DMS53 treated with DMSO at 0.1 percent for 48 hours (cell line): ENCODE results near the gene BFSP2.
"Not testable (repeated sequence)": the region's sequence is repeated elsewhere in the genome, so short reads cannot be mapped to it uniquely, and the experiment has no call there.

ENCODE experiments used
- DNase-seq: peaks from one replicate; lab custom pipeline; 2025; ENCODE audit not compliant: unreplicated experiment; lab: John Stamatoyannopoulos, UW

Gene BFSP2

GRCh38 chr3:133477487-133477886, 77.6 kb downstream of the BFSP2 start:
- DNase-seq, result no peak

DNA sequence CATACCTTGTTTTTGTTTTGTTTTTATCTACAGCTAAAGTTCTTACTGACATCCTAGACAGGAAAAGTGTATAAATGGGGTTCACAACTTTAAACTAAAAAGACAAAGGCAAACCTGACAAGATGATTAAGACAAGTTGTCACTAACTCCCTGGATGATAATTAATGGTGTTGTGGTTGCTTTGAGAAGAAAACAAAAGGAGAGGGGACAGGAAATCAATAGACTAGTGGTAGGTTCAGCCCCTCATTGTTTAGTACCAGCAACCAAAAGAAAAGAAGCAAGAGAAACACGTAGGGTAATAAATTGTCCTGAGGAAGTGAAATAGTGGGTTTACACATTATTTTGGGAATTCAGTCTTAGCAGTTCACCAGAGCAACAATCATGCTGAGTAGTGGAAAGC, 78.8 kb downstream of the BFSP2 start:
- no peak for DNase-seq

DNA sequence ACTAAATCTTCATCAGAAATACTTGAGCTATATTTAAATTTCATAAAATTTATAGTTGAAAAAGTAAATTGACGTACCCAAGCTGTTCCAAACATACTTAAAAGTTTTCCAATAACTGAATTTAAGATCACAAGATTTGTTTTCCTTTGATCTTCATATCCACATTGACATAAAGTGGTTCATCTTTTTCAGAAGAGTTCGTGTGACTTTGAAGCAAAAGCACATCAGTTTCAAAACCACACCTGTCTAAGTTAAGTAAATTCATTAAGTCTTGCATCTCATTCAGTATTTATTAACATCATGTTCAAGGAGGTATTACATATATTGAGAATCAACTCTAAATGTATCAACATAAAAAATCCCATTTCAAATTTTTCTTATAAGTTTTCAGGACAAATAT, 79.5 kb downstream of the BFSP2 start:
- DNase-seq, result no peak

DNA sequence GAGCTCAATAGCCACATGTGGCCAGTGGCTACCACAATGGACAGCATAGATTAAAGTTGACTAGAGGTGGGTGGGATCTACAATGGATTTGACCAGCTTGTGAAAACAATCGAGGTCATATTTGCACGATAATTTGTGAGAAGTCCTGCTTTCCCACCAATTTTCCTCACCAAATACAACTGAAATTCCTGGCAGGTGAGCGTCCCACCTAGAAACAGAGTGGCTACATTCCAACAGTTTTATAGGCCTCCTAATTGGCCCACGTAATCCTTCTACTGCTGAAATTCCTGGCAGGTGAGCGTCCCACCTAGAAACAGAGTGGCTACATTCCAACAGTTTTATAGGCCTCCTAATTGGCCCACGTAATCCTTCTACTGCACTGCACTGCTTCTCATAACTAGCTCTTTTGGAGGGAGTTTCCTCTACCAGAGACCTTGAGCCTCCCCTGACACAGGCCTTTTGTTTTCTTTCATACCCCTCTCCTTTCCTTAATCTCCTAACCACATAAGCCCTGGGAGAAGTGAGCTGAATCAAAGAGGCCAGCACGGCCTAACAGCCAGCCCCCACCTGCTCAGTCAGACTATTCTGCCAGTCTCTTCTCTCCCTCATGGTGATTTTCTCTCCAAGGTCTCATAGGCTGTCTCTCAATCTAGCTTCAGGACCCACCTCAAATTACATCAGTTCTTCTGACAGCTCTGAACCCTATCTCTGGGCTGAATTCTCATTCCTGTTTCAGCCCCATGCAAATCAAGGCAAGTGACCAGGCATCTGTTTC, 80.2 kb downstream of the BFSP2 start:
- DNase-seq, result no peak

DNA sequence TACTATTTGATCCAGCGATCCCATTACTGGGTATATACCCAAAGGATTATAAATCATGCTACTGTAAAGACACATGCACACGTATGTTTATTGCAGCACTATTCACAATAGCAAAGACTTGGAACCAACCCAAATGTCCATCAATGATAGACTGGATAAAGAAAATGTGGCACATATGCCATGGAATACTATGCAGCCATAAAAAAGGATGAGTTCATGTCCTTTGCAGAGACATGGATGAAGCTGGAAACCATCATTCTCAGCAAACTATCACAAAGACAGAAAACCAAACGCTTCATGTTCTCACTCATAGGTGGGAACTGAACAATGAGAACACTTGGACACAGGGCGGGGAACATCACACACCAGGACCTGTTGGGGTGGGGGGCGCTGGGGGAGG, 82.6 kb downstream of the BFSP2 start:
- DNase-seq, result not testable (repeated sequence)

DNA sequence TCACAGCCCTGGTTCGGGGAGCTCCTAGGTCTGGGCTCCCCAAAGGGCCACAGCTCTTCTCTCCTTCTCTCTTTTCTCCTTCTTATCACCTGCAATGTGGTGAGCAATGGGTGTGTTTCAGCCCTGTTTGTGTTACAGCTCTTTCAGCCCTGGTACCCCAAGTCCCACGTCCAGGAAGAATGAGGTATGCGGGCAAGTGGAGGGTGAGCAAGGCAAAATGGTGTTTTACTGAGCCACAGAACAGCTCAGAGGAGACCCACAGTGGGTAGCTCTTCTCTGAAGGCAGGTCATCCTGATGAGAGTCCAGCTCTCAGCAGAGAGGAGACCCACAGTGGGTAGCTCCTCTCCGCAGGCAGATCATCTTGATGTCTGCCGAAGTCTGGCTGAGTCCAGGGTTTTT, 86.8 kb downstream of the BFSP2 start:
- DNase-seq, result no peak

GRCh38 chr3:133487204-133487603, 87.3 kb downstream of the BFSP2 start:
- DNase-seq, result no peak

DNA sequence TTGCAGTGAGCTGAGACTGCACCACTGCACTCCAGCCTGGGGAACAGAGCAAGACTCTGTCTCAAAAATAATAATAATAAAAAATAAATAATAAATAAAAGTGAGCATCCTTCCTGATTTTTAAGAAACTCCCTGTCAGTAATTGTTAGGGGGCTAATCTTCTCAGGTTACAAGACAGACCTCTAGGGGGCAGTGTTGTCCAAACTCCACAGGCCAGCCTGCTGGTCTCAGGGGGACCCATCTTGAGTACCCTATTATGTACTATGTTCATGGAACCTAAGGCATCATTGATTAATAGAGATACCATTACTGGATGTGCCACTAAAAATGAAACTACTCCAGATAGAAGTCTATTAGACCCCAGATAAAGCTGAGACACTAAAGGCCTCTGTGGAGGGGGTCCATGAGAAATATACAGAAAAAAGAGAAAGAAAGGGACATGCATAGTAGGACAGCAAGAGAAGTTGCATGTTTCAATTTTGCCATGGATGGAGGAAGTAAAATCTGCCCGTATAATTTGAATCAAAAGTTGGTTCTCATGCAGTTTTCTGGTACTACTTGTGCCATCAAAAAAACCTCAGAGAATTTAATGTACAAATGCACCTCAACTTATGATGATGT, 88.2 kb downstream of the BFSP2 start:
- DNase-seq, result no peak

GRCh38 chr3:133488785-133489367, 89.0 kb downstream of the BFSP2 start:
- no peak for DNase-seq

DNA sequence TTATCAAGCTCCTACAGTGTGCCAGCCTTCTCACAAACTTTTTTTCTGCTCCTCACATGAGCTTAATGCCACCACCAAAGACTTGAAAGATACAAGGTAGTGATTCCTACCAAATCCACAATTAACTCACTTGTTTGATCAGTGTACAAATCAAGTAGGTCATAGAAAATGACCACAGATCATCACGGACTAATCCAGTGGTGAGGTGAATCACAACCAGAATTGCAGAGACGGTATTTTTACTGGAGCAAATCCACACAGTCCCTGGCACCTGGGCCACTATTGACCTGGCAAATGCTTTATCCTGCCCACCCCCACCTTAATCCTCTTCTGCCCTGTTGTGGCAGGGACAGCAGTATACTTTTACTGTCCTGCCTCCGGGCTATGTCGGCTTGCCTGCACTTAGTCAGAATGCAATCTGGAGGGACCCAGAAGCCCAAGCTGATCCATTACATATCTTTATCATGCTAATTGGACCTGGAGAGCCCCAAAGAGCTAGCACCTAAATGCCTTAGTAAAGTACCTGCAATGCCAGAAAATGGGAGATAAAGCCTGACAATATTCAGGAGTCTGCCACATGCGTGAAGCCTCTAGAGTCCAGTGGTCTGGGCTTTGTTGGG, 89.7 kb downstream of the BFSP2 start:
- DNase-seq, result no peak

DNA sequence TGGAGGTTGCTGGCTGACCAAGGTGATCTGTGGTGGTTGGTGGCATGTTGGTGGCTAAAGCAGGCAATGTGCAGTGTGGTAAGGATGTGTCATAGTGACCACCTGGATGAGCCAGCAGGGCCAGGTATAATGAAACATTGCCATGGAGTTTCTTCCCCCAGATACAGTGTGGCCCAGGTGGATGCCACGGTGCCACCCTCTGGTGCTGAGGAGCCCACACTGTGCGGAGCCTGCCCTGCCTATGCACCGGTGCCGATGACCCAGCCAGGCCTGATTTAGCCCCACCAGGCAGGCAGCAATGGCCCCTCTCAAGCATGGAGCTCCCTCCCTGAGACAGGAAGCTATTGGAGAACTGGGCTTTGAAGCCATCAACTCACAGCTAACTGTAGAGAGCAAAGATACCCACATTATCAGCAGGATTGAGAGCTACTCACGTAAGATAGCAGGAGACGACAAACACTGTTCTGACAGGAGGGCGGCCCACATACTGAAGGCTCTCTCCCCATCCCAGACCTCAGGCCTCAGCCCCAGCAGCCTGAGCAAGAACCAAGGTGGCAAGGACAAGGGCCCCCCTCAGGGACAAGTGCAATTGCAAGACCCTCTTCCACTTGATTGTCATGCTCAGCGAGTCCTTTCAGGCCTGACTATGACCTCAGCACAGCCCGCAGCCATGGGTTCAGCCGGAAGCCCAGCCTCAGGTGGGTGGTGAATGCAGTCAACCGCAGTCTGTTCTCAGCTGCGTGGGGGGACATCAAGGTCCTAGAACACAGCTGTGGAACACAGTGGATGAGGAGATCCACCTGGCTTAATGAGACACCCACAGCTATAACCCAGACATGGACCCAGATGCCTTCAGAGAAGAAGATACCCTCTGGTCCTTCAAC, 90.9 kb downstream of the BFSP2 start:
- no peak for DNase-seq

GRCh38 chr3:133491481-133492059, 91.7 kb downstream of the BFSP2 start:
- no peak for DNase-seq

GRCh38 chr3:133492159-133492741, 92.4 kb downstream of the BFSP2 start:
- no peak for DNase-seq

DNA sequence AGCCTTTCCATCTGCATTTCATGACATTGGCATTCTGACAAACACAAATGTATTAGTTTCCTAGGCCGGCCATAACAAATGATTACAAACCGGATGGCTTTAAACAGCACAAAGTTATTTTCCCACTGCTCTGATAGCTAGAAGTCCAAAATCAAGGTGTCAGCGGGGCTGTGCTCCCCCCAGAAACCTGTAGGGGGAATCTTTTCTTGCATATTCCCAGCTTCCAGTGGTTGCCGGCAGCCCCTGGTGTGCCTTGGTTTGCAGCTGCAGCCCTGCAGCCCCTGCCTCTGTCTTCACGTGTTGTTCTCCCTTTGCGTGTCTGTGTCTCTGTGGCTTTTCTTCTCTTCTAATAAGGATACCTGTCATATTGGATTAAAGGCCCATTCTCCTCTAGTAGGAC, 94.6 kb downstream of the BFSP2 start:
- DNase-seq, result no peak

DNA sequence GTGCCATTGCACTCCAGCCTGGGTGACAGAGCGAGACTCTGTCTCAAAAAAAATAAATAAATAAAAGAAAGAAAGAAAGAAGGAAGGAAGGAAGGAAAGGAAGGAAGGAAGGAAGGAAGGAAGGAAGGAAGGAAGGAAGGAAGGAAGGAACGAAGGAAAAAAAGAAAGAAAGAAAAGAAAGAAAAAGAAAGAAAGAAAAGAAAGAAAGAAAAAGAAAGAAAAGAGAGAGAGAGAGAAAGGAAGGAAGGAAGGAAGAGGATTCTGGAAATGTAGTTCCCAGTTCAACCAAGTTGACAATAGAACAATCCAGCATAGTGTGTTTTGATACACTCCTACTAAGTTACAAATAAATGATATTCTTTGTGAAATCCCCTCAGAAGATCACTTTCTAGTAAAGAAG, 102.7 kb downstream of the BFSP2 start:
- not testable (repeated sequence) for DNase-seq

DNA sequence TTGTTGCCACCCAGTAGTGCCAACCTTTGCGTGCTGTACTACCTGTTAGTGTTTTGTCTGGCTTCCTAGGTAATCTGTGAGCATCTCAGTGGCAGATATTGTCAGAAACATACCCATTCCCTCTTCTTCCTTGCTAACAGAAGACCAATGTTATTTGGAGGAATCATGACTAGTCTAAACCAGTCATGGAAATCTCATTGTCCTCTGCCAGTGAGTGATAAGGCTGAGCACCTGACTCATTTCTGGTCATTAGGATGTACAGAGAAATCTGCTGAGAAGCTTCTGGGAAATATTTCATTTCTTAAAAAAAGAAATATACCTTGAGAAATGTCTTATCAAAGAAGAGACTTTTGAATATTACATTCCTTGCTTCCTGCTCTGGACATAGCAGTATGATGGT, 103.6 kb downstream of the BFSP2 start:
- no peak for DNase-seq

DNA sequence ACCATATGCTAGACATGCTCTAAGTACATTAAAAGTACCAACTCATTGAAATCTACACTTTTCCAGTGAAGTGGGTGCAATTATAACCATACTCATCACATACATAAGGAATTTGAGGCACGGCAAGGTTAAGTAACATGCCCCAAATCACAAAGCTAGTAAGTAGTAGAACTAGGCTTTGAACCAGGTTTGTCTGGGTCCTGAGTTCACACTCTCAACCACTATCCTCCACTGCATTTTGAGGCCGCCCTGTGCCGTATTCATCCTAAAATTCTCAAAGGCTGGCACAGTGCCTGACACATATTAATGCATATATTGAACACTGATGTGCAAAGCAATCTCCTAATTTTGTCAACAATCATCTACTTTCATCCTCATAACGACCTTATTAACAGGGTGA, 104.9 kb downstream of the BFSP2 start:
- DNase-seq, result no peak

- DNase-seq, result no peak
Observed at GRCh38 chr3:133505813-133506212, 106.0 kb downstream of the BFSP2 start.

DNA sequence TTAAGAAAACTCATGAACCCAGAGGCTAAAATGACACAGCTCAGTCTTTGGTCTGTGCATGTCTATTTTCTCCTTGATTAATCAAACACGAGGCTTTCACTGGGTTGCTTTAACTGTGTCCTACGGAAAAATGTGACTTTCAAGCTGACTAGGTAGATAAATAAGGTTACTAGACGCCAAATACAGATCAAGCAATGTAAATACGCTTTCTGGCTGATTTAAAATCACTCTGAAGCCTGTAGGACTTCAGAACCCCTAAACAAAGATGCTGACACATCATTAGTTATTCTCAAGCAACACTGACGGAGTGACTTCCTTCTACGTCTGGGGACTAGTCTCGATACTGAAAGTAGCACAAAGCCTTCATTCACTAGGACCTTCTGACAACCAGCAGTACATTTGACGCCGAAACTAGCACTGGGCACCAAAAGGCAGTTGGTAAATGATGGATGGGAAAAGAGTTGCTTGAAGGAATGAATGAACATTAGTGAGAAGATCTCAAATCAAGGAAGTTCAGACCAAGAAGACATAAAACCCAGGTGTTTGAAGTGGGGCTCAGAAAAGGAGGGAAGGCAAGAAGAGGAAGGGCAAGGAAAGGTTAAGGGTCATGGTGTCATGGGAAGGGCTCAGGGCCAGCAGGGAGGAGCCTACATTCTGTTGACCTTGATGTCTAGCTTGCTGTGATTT, 106.5 kb downstream of the BFSP2 start:
- DNase-seq, result no peak

- no peak for DNase-seq
Observed at GRCh38 chr3:133509488-133509887, 109.6 kb downstream of the BFSP2 start.
